SK-N-SH (cell line): Measurements from ENCODE around the gene STAG3.

Experiments
- GATA2 ChIP-seq: sonication (generic); formaldehyde crosslinking; IDR thresholded peaks from 2 replicates; pipeline ENCODE4 v1.5.0; 2020; ENCODE audit warnings: mild to moderate bottlenecking, missing genetic modification reagents
- RCOR1 ChIP-seq: fragments of 150-350 bp; IDR thresholded peaks from 2 replicates; pipeline ENCODE4 v1.6.1; 2017; ENCODE audit warnings: antibody characterized with exemption, low read length
- TEAD4 ChIP-seq: IDR thresholded peaks from 2 replicates; pipeline ENCODE4 v1.4.0; 2012; ENCODE audit warnings: mild to moderate bottlenecking, borderline replicate concordance; ENCODE audit not compliant: insufficient read depth
- TF ChIP-seq, protein P1 (sequence below): fragments of 200-600 bp; sonication (generic); IDR thresholded peaks from 2 replicates; pipeline ENCODE4 v1.6.1; 2017; ENCODE audit warnings: antibody characterized with exemption, mild to moderate bottlenecking, moderate library complexity
- TF ChIP-seq, protein P2 (sequence below): IDR thresholded peaks from 2 replicates; pipeline ENCODE4; 2012

DNA sequence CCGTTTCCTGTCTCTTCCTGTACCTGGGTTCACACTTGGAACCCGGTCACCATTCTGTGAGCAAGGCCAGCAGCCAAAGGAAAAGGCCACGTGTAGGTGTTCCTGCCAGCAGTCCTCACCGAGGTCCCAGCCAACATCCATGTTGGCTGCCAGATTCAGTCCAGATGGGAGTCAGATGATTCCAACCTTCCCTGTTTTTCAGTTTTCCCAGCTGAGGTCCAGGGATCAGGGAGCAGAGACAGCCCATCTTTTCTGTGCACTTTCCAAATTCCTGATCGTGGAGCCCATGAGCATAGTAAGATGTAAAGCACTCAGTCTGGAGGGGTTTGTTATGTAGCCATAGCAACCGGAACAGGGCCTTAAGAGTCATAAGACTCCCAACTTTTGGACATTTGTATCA lies 38.2 kb downstream of the STAG3 start:
- TF ChIP-seq, protein P1, sequence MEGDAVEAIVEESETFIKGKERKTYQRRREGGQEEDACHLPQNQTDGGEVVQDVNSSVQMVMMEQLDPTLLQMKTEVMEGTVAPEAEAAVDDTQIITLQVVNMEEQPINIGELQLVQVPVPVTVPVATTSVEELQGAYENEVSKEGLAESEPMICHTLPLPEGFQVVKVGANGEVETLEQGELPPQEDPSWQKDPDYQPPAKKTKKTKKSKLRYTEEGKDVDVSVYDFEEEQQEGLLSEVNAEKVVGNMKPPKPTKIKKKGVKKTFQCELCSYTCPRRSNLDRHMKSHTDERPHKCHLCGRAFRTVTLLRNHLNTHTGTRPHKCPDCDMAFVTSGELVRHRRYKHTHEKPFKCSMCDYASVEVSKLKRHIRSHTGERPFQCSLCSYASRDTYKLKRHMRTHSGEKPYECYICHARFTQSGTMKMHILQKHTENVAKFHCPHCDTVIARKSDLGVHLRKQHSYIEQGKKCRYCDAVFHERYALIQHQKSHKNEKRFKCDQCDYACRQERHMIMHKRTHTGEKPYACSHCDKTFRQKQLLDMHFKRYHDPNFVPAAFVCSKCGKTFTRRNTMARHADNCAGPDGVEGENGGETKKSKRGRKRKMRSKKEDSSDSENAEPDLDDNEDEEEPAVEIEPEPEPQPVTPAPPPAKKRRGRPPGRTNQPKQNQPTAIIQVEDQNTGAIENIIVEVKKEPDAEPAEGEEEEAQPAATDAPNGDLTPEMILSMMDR = no peak
- no peak for TF ChIP-seq RCOR1
- no peak for TF ChIP-seq TEAD4
- no peak for TF ChIP-seq GATA2 (CRISPR knock-in tag)
- TF ChIP-seq, protein P2, sequence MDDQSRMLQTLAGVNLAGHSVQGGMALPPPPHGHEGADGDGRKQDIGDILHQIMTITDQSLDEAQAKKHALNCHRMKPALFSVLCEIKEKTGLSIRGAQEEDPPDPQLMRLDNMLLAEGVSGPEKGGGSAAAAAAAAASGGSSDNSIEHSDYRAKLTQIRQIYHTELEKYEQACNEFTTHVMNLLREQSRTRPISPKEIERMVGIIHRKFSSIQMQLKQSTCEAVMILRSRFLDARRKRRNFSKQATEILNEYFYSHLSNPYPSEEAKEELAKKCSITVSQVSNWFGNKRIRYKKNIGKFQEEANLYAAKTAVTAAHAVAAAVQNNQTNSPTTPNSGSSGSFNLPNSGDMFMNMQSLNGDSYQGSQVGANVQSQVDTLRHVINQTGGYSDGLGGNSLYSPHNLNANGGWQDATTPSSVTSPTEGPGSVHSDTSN = no peak
